Brain microvascular endothelial cell (primary cell): ENCODE data around the gene OR4Q2.

Experiments used
- DNase-seq: peaks from one replicate; pipeline ENCODE4 v3.0.0-alpha.2; 2020
- H3K27ac ChIP-seq: fragments of 250-450 bp; sonication (Bioruptor Pico); 2 replicates; pipeline ENCODE4 v1.5.1; 2020; ENCODE audit warnings: mild to moderate bottlenecking, moderate library complexity
- H3K27me3 ChIP-seq: fragments of 250-450 bp; sonication (Bioruptor Pico); replicated peaks from 2 replicates; pipeline ENCODE4 v1.5.1; 2020; ENCODE audit warnings: mild to moderate bottlenecking
- H3K36me3 ChIP-seq: fragments of 250-450 bp; sonication (Bioruptor Pico); replicated peaks from 2 replicates; pipeline ENCODE4 v1.5.1; 2020; ENCODE audit warnings: mild to moderate bottlenecking
- H3K4me3 ChIP-seq: 2 replicates; pipeline ENCODE4 v1.5.1; 2011; ENCODE audit warnings: low read depth, mild to moderate bottlenecking, control low read depth, low read length, moderate library complexity
- CTCF ChIP-seq: IDR thresholded peaks from 2 replicates; pipeline ENCODE4 v1.5.1; 2011; ENCODE audit warnings: low read depth, mild to moderate bottlenecking, moderate library complexity, low read length, control low read depth, inconsistent platforms; ENCODE audit errors: missing control alignments
- in situ Hi-C: cut with HindIII; loops from 2 replicates; pipeline ENCODE4 v1.10.0; 2017; ENCODE audit warnings: low sequenced_read_pairs, low pct_ligation_motif_present

OR4Q2 gene

GRCh38 chr14:20008156-20008555, 6.2 kb downstream of the OR4Q2 start:
- Histone ChIP-seq H3K4me3 (no peak overlapping the region), H3K27me3 (no peaks in the 10 kb centered on the region), H3K36me3 (no peaks in the 10 kb centered on the region), H3K27ac (no peak overlapping the region)
- DNase-seq, result no peak
- in situ Hi-C loops, result no loop called here
- TF ChIP-seq CTCF, result no peak

- no peak within 1 kb of the TSS for H3K27ac ChIP-seq
- in situ Hi-C loops, result no loop called here
- H3K4me3 ChIP-seq, result no peak within 1 kb of the TSS
- no peaks in the 10 kb centered on the region for H3K36me3 ChIP-seq
- TF ChIP-seq CTCF, result no peak
- no peak for DNase-seq
- no peaks in the 10 kb centered on the region for H3K27me3 ChIP-seq
These were observed 17.4 kb downstream of the OR4Q2 start, which contains the start of gene OR4K14 for GRCh38 chr14:20019257-20019865. TSS of gene OR4K14 (minus strand) at chr14:20019307. CDS start at chr14:20015193, 4,114 bp downstream.

- Histone ChIP-seq H3K4me3 (no peak overlapping the region), H3K36me3 (no peaks in the 10 kb centered on the region), H3K27me3 (no peaks in the 10 kb centered on the region), H3K27ac (no peak overlapping the region)
- TF ChIP-seq CTCF, result no peak
- no peak for DNase-seq
- in situ Hi-C loops, result no loop called here
These were observed 29.1 kb downstream of the OR4Q2 start for GRCh38 chr14:20031058-20031457.

- DNase-seq, result no peak
- Histone ChIP-seq H3K4me3 (no peak overlapping the region), H3K27me3 (no peaks in the 10 kb centered on the region), H3K36me3 (no peaks in the 10 kb centered on the region), H3K27ac (no peak overlapping the region)
- in situ Hi-C loops, result no loop called here
- TF ChIP-seq CTCF, result no peak
These were observed 33.5 kb downstream of the OR4Q2 start for GRCh38 chr14:20035449-20035848.

- H3K36me3 ChIP-seq, result no peaks in the 10 kb centered on the region
- H3K27me3 ChIP-seq, result no peaks in the 10 kb centered on the region
- no peak for DNase-seq
- H3K27ac ChIP-seq, result no peak within 1 kb of the TSS
- no peak within 1 kb of the TSS for H3K4me3 ChIP-seq
- TF ChIP-seq CTCF, result no peak
- in situ Hi-C loops, result no loop called here
These were observed 34.0 kb downstream of the OR4Q2 start, which contains the start of gene OR4K13 for GRCh38 chr14:20035938-20036337. TSS of gene OR4K13 (minus strand) at chr14:20036038. CDS start at chr14:20034758, 1,280 bp downstream.

GRCh38 chr14:20044243-20044642, 42.3 kb downstream of the OR4Q2 start:
- in situ Hi-C loops, result no loop called here
- no peak overlapping the region for H3K27ac ChIP-seq
- no peak for DNase-seq
- no peaks in the 10 kb centered on the region for H3K36me3 ChIP-seq
- no peak overlapping the region for H3K4me3 ChIP-seq
- H3K27me3 ChIP-seq, result no peaks in the 10 kb centered on the region
- TF ChIP-seq CTCF, result no peak
